ENCODE measurements around the gene PIGB.
A peak's percentile ranks its signal among the peaks of the same experiment; 100 is the strongest.
"Not testable (repeated sequence)": the region's sequence is repeated elsewhere in the genome, so short reads cannot be mapped to it uniquely, and the experiment has no call there.

Gene PIGB

GRCh38 chr15:55318588-55319494 lies at the start of gene PIGB, which contains the start of gene PIGBOS1:
Gene PIGB, plus strand, starts transcription at chr15:55319222. Its CDS starts 29 bp downstream, at chr15:55319251.
Gene PIGBOS1, minus strand, starts transcription at chr15:55319123. Its CDS starts 1,331 bp downstream, at chr15:55317792.
- peak; percentile 64 for DNase-seq

GRCh38 chr15:55270291-55270690 lies 48.7 kb upstream of the PIGB start:
- DNase-seq, result no peak

GRCh38 chr15:55276324-55276723 lies 42.7 kb upstream of the PIGB start:
- no peak for DNase-seq

- DNase-seq, result no peak
Measured at GRCh38 chr15:55277116-55277564, 41.9 kb upstream of the PIGB start.

GRCh38 chr15:55277715-55278114 lies 41.3 kb upstream of the PIGB start:
- DNase-seq, result no peak

GRCh38 chr15:55279100-55279745 lies 39.8 kb upstream of the PIGB start:
- DNase-seq, result no peak

GRCh38 chr15:55279746-55280351 lies 39.2 kb upstream of the PIGB start:
- DNase-seq, result peak; percentile 7

GRCh38 chr15:55280589-55280988 lies 38.4 kb upstream of the PIGB start:
- not testable (repeated sequence) for DNase-seq

GRCh38 chr15:55281517-55282228 lies 37.3 kb upstream of the PIGB start:
- no peak for DNase-seq

GRCh38 chr15:55282284-55282833 lies 36.7 kb upstream of the PIGB start:
- peak; percentile 9 for DNase-seq

GRCh38 chr15:55283379-55284147 lies 35.5 kb upstream of the PIGB start:
- no peak for DNase-seq

- no peak for DNase-seq
Measured at GRCh38 chr15:55284426-55284825, 34.6 kb upstream of the PIGB start.

- DNase-seq, result not testable (repeated sequence)
Measured at GRCh38 chr15:55286442-55287189, 32.4 kb upstream of the PIGB start.

- no peak for DNase-seq
Measured at GRCh38 chr15:55288006-55288717, 30.9 kb upstream of the PIGB start.

GRCh38 chr15:55289011-55289745 lies 29.8 kb upstream of the PIGB start:
- no peak for DNase-seq

- DNase-seq, result peak; percentile 53
Measured at GRCh38 chr15:55289746-55290527, 29.1 kb upstream of the PIGB start, which contains the start of gene RAB27A. Gene RAB27A, minus strand, starts transcription at chr15:55289813. Its CDS starts 54,879 bp downstream, at chr15:55234934.

- peak; percentile 53 for DNase-seq
Measured at GRCh38 chr15:55290528-55291057, 28.4 kb upstream of the PIGB start.

GRCh38 chr15:55297315-55297714 lies 21.7 kb upstream of the PIGB start:
- DNase-seq, result no peak

Measured in amniotic stem cell (primary cell).